HG02623 (cell line): Measurements from ENCODE around the gene IL18BP.

ENCODE experiments used
- ATAC-seq: cut with Tn5 transposase; IDR thresholded peaks from one replicate; pipeline ENCODE4 v1.9.1; 2021; ENCODE audit warnings: moderate library complexity; ENCODE audit not compliant: unreplicated experiment

The IL18BP gene

DNA sequence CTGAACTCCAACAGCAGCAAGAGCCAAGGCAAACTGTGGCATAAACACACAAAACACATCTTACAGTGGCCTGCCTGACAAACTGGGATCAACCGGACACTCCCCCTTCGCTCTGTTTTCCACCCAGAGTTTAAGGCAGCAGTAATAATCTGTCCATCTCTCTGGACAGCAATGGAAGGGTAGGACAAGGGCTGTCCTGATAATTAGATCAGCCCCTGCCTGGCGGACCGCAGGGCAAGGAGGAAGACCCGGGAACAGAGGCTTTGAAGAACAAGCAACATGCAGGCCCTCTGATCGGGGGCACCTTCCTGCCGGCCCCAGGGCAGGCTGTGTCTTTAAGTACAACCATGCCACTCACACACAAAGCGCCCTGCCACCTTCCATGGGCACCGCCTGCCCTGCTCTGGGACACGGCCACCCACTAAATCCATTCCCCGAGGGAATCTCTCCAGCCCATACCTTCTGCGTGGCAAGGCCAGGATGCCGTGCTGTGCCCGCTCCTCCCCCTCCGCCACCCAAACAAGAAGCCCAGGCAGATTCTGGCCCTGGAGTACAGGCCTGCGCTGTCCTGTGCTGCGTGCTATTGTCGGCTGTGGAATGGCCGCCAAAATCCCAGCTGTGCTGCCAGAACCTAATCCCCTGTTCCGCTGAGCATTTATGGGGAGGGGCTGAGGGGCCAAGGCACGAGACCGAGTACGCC lies 42.8 kb downstream of the IL18BP start:
- no peak for ATAC-seq

DNA sequence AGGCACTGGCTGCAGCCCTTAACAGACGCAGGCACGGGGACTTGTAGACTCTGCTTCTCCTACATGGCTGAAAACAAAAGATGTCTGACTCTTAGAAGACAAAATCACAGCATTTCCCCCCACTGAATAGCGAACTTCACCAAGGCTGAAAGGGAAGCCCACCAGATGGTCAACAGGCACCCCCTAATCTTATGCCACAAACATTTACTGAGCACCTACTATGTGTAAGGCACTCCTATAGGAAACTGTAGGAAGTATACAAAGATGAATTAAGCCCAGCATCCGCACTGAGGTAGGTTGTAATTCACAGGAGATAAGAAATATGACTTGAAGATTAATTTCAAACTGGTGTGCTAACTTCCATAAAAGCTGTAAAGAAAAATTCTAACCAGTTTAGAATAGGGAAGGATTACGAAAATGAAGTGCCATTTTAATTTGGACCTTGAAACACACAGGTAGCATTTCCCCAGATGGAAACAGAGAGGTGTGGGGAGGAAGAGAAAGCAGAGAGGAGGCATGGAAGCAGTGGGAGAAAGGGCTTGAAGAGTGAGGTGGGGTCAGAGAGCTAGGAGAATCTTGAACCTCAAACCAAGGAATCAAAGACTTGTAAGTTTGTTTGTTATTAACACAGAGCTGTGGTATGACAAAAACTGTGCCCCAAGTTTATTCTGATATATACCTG lies 43.5 kb downstream of the IL18BP start:
- ATAC-seq: no peak

DNA sequence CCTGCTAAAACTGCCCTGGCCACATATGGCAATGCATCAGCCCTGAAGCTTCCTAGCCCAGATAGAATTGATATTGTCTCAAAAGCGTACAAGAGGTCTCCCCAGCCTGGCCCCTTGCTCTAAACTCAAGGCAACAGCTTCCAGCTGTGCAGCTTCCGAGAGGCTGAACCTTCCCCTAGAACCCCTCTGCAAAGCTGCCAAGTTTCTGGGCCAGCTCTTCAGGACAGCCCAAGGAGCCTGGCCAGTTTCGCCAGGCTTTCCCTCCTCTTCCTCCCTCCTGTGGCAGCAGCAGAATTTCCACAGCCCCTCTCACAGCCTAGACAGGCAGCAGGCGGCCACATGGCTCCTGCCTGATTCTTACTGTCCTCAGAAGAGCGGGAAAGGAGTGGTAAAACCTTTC lies 47.1 kb downstream of the IL18BP start:
- ATAC-seq: no peak

DNA sequence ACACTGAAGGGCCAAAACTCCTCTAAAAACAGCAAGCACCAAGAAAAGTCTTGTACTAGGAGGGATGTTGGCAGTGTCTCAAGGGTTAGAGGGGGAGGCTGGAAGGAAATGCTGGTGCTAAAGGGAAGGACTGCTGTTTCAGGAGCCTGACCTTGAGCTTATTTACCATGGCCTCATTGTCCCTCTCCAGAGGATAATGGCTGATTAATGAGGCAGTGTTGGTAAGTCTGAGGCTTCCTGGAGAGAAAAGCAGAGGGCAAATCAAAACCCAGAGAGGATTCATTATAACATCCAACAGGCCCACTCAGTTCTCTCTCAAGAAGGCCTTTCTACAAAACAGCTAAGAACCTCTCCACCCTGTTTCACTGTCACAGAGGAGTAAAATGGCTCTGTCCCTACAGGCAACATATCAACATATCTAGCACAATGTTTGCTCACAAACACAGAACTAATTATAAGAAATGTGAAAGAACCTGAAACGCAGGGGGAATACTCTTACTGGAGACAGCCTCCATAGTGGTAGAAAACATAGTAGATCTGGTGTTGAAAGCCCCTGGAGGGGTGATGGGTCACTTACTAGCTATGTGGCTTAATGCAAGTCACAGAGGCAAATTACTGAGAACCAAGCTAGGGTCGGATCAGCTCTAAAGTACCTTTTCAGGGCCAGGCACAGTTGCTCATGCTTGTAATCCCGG lies 50.2 kb downstream of the IL18BP start:
- ATAC-seq: no peak
